ENCODE measurements around the gene OR2H1. TPM values are rescaled to one million over a fixed set of nuclear protein-coding genes. Genes with fewer than 3 reads are reported as not detected.

Gene OR2H1
- total RNA-seq, 1 donor = not detected

DNA sequence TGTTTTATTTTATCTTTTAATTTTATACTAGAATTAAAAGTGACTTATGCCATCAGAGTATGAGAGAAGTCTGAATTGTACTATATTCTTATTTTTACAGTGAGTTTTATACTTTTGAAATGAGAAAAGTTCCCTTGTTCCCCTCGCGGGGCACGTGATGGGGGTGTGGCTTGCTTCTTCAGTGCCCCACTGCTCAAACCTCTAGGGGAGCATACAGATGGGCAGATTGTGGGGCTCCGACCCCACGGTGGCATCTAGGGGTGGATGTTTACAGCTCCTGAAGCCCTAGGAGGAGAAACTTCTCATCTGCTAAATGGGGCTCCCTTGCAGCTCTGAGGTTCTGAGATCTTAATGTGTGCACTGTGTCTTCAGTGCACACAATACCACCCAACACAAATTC lies 42.7 kb downstream of the OR2H1 start:
- TF ChIP-seq, protein P1, sequence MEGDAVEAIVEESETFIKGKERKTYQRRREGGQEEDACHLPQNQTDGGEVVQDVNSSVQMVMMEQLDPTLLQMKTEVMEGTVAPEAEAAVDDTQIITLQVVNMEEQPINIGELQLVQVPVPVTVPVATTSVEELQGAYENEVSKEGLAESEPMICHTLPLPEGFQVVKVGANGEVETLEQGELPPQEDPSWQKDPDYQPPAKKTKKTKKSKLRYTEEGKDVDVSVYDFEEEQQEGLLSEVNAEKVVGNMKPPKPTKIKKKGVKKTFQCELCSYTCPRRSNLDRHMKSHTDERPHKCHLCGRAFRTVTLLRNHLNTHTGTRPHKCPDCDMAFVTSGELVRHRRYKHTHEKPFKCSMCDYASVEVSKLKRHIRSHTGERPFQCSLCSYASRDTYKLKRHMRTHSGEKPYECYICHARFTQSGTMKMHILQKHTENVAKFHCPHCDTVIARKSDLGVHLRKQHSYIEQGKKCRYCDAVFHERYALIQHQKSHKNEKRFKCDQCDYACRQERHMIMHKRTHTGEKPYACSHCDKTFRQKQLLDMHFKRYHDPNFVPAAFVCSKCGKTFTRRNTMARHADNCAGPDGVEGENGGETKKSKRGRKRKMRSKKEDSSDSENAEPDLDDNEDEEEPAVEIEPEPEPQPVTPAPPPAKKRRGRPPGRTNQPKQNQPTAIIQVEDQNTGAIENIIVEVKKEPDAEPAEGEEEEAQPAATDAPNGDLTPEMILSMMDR (IDR thresholded peaks at IDR 0.05; ENCODE audit: insufficient read depth, low read length) = no peak
- no peak for DNase-seq (ENCODE audit: low read depth)
- H3K4me3 ChIP-seq (ENCODE audit: low read depth, low read length) = no peak overlapping the region

GRCh38 chr6:29500594-29500993 lies 43.6 kb downstream of the OR2H1 start:
- no peak overlapping the region for H3K4me3 ChIP-seq (ENCODE audit: low read depth, low read length)
- DNase-seq (ENCODE audit: low read depth) = no peak
- TF ChIP-seq, protein P1 (IDR thresholded peaks at IDR 0.05; ENCODE audit: insufficient read depth, low read length) = no peak

GRCh38 chr6:29501106-29501505 lies 44.2 kb downstream of the OR2H1 start:
- H3K4me3 ChIP-seq (ENCODE audit: low read depth, low read length) = no peak overlapping the region
- no peak for DNase-seq (ENCODE audit: low read depth)
- TF ChIP-seq, protein P1 (IDR thresholded peaks at IDR 0.05; ENCODE audit: insufficient read depth, low read length) = no peak

GRCh38 chr6:29502181-29502580 lies 45.2 kb downstream of the OR2H1 start:
- DNase-seq (ENCODE audit: low read depth) = no peak
- no peak overlapping the region for H3K4me3 ChIP-seq (ENCODE audit: low read depth, low read length)
- TF ChIP-seq, protein P1 (IDR thresholded peaks at IDR 0.05; ENCODE audit: insufficient read depth, low read length) = no peak

DNA sequence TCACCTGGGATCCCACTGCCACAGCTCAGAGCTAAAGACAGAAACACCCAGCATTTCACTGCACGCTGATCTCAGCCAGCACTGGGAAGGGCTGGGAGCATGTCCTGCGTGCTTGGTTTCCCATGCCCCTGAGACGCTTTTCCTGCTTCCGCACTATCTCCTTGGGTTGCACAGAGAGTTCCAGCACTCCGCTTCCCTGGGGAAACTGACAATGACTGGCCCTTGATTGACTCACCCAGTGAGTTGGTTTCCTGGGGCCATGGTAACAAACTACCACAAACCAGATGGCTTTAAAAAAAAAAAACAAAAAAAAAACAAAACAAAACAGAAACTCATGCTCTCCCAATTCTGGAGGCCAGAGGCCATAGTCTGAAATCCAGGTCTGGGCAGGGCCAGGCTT lies 45.6 kb downstream of the OR2H1 start:
- H3K4me3 ChIP-seq (ENCODE audit: low read depth, low read length) = no peak overlapping the region
- no peak for DNase-seq (ENCODE audit: low read depth)
- TF ChIP-seq, protein P1 (IDR thresholded peaks at IDR 0.05; ENCODE audit: insufficient read depth, low read length) = no peak

- DNase-seq (ENCODE audit: low read depth) = no peak
Observed at GRCh38 chr6:29504961-29505360, 48.0 kb downstream of the OR2H1 start.

DNA sequence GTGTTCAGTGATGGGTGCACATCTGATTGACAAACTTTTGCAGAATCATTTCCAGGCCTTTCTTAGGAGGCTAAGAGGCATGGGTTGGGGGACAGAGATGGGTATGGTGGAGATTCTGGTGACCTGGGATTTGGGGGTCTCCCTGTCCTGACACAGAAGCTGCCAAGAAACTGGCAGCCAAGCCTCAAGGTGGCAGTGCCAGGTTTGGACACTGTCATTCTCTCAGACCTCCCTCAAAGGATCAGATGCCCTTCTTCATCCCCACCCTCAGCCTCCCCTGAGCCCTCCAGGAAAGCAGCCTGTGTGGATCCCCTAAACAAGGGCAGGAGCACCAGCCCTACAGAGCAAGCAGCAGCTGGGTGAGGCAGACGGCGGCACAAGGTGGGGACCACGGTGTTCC lies 48.9 kb downstream of the OR2H1 start:
- no peak for DNase-seq (ENCODE audit: low read depth)
- no peak overlapping the region for H3K4me3 ChIP-seq (ENCODE audit: low read depth, low read length)
- TF ChIP-seq, protein P1 (IDR thresholded peaks at IDR 0.05; ENCODE audit: insufficient read depth, low read length) = no peak

More at GRCh38 chr6:29504961-29505360, 48.0 kb downstream of the OR2H1 start:
- no peak overlapping the region for H3K4me3 ChIP-seq (ENCODE audit: low read depth, low read length)
- TF ChIP-seq, protein P1 (IDR thresholded peaks at IDR 0.05; ENCODE audit: insufficient read depth, low read length) = no peak
